ENCODE data around the gene PRCP.

- TF ChIP-seq, protein P1, sequence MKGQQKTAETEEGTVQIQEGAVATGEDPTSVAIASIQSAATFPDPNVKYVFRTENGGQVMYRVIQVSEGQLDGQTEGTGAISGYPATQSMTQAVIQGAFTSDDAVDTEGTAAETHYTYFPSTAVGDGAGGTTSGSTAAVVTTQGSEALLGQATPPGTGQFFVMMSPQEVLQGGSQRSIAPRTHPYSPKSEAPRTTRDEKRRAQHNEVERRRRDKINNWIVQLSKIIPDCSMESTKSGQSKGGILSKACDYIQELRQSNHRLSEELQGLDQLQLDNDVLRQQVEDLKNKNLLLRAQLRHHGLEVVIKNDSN (IDR thresholded peaks at IDR 0.05; ENCODE audit: borderline replicate concordance, low read depth): no peak
- TF ChIP-seq, protein P2, sequence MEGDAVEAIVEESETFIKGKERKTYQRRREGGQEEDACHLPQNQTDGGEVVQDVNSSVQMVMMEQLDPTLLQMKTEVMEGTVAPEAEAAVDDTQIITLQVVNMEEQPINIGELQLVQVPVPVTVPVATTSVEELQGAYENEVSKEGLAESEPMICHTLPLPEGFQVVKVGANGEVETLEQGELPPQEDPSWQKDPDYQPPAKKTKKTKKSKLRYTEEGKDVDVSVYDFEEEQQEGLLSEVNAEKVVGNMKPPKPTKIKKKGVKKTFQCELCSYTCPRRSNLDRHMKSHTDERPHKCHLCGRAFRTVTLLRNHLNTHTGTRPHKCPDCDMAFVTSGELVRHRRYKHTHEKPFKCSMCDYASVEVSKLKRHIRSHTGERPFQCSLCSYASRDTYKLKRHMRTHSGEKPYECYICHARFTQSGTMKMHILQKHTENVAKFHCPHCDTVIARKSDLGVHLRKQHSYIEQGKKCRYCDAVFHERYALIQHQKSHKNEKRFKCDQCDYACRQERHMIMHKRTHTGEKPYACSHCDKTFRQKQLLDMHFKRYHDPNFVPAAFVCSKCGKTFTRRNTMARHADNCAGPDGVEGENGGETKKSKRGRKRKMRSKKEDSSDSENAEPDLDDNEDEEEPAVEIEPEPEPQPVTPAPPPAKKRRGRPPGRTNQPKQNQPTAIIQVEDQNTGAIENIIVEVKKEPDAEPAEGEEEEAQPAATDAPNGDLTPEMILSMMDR (IDR thresholded peaks at IDR 0.05): no peak
- TF ChIP-seq RCOR1 (IDR thresholded peaks at IDR 0.05; ENCODE audit: low read length) (no peak), CHD2 (IDR thresholded peaks at IDR 0.05; ENCODE audit: low read length, partially characterized antibody) (no peak), EZH2phosphoT487 (IDR thresholded peaks at IDR 0.05; ENCODE audit: borderline replicate concordance, low read depth) (no peak), TAF1 (IDR thresholded peaks at IDR 0.05; ENCODE audit: borderline replicate concordance, low read depth, low read length) (no peak), FOXM1 (IDR thresholded peaks at IDR 0.05; ENCODE audit: low read depth) (no peak), GATA2 (CRISPR knock-in tag; IDR thresholded peaks at IDR 0.05) (no peak), EP300 (IDR thresholded peaks at IDR 0.05; ENCODE audit: borderline replicate concordance in 1 of 2, low read depth in 1 of 2, low read length in 1 of 2) (no peak), MAX (IDR thresholded peaks at IDR 0.05; ENCODE audit: low read depth) (no peak), YY1 (IDR thresholded peaks at IDR 0.05; ENCODE audit: low read depth) (no peak)
- TF ChIP-seq, protein P3, sequence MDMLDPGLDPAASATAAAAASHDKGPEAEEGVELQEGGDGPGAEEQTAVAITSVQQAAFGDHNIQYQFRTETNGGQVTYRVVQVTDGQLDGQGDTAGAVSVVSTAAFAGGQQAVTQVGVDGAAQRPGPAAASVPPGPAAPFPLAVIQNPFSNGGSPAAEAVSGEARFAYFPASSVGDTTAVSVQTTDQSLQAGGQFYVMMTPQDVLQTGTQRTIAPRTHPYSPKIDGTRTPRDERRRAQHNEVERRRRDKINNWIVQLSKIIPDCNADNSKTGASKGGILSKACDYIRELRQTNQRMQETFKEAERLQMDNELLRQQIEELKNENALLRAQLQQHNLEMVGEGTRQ (IDR thresholded peaks at IDR 0.05; ENCODE audit: borderline replicate concordance, low read depth, low read length): no peak
These were observed 3.8 kb upstream of the PRCP start for GRCh38 chr11:82903843-82904586.

Measured in SK-N-SH (cell line).